Common myeloid progenitor, CD34-positive (primary cell): ENCODE results near the gene CCDC183.
"Not testable (repeated sequence)": the region's sequence is repeated elsewhere in the genome, so short reads cannot be mapped to it uniquely, and the experiment has no call there.

Experiments
- CTCF ChIA-PET: fragments of 350-600 bp; sonication (Branson Sonifier 250); formaldehyde crosslinking; loops from one replicate; lab custom pipeline; 2021; ENCODE audit warnings: antibody characterized with exemption; lab: Charles Lee
- POLR2A ChIA-PET: fragments of 350-600 bp; sonication (Branson Sonifier 250); formaldehyde crosslinking; loops from one replicate; lab custom pipeline; 2021; ENCODE audit warnings: antibody characterized with exemption; lab: Charles Lee
- DNase-seq, 3 donors: peaks; one replicate each; pipeline versions ENCODE4 v3.0.0 to v3.0.0-alpha.2; 2013
- H3K27ac ChIP-seq, 2 experiments: 1 replicate in 1 of 2; 2 replicates in 1 of 2; pipeline ENCODE4 v1.7.0; 2013; ENCODE audit warnings: inconsistent platforms in 2 of 2, low read length in 2 of 2, mild to moderate bottlenecking in 2 of 2, low read depth in 1 of 2, moderate library complexity in 1 of 2; ENCODE audit not compliant: severe bottlenecking in 2 of 2, insufficient read depth in 1 of 2, poor library complexity in 1 of 2
- H3K27me3 ChIP-seq, 5 experiments: replicated peaks in 2 of 5; 1 replicate in 3 of 5; 2 replicates in 2 of 5; pipeline versions ENCODE4 v1.6.1 to v1.7.0; 2013; ENCODE audit warnings: low read length in 4 of 5, mild to moderate bottlenecking in 2 of 5, moderate library complexity in 2 of 5, inconsistent platforms in 1 of 5; ENCODE audit not compliant: insufficient read depth in 5 of 5, control insufficient read depth in 4 of 5
- H3K36me3 ChIP-seq, 4 experiments: 1 replicate in 2 of 4; 2 replicates in 2 of 4; pipeline versions ENCODE4 v1.6.1 to v1.7.0; 2013; ENCODE audit warnings: low read length in 3 of 4, control low read depth in 1 of 4, mild to moderate bottlenecking in 1 of 4; ENCODE audit not compliant: control insufficient read depth in 4 of 4, insufficient read depth in 4 of 4
- H3K4me1 ChIP-seq, 4 experiments: 1 replicate in 3 of 4; 2 replicates in 1 of 4; pipeline versions ENCODE4 v1.6.1 to v1.7.1; 2013; ENCODE audit warnings: low read length in 3 of 4, mild to moderate bottlenecking in 3 of 4, control low read depth in 1 of 4, inconsistent platforms in 1 of 4, moderate library complexity in 1 of 4; ENCODE audit not compliant: control insufficient read depth in 4 of 4, insufficient read depth in 4 of 4; ENCODE audit errors: control extremely low read depth in 1 of 4
- H3K4me3 ChIP-seq, 7 experiments: 1 replicate in 4 of 7; 2 replicates in 3 of 7; pipeline versions ENCODE4 v1.5.1 to v1.7.0; 2013; ENCODE audit warnings: mild to moderate bottlenecking in 7 of 7, low read length in 6 of 7, moderate library complexity in 6 of 7, inconsistent platforms in 2 of 7, low read depth in 2 of 7, control low read depth in 1 of 7; ENCODE audit not compliant: insufficient read depth in 4 of 7, control insufficient read depth in 1 of 7; ENCODE audit errors: extremely low read depth in 1 of 7
- H3K9me3 ChIP-seq, 5 experiments: 1 replicate in 4 of 5; 2 replicates in 1 of 5; pipeline versions ENCODE4 v1.6.1 to v1.7.1; 2013; ENCODE audit warnings: low read length in 4 of 5, mild to moderate bottlenecking in 2 of 5, inconsistent platforms in 1 of 5, low read depth in 1 of 5, moderate library complexity in 1 of 5; ENCODE audit not compliant: control insufficient read depth in 4 of 5, insufficient read depth in 2 of 5; ENCODE audit errors: control extremely low read depth in 1 of 5
- WGBS: methylation state at CpG from one replicate; pipeline ENCODE4 v1.1.5; 2013; ENCODE audit not compliant: insufficient coverage; 5-methylcytosine and 5-hydroxymethylcytosine counted together

CCDC183 gene

DNA sequence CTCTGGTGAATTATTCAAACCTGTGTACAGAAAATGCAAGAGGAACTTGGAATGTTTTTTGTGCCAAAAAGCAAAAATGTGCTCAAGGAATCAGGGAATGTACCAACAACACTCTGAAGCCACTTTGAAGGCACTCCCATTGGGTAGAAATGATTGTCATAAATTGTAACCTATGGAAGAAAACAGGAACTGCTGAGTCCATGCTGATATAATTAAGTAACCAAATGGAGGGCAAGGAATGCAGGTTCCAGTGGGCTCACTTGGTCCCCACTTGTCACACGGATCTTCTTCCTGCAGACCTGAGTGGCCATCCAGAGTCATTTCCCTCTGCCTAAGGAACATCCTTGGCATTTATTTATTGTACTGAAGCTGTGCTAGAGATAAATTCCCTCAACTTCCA, 44.9 kb upstream of the CCDC183 start:
- DNase-seq = no peak
- Histone ChIP-seq H3K27ac (no peak overlapping the region), H3K36me3 (no peaks in the 10 kb centered on the region), H3K4me3 (no peak overlapping the region), H3K9me3 (peaks cover 1 to 25% (median 3%) of the 10 kb centered on the region in 5 experiments), H3K4me1 (peaks cover 0 to 57% (median 34%) of the 10 kb centered on the region in 4 experiments), H3K27me3 (no peaks in the 10 kb centered on the region)
- ChIA-PET CTCF (interaction anchor here (1.0 to 3.4 kb wide), 3 partner anchors 22 to 27 kb away, joined by 4 to 15 read pairs (median 9); no protein-coding TSS in a partner anchor), POLR2A (no interaction called here)
- WGBS = 83% methylated on average over 1 of the region's 1 CpG

DNA sequence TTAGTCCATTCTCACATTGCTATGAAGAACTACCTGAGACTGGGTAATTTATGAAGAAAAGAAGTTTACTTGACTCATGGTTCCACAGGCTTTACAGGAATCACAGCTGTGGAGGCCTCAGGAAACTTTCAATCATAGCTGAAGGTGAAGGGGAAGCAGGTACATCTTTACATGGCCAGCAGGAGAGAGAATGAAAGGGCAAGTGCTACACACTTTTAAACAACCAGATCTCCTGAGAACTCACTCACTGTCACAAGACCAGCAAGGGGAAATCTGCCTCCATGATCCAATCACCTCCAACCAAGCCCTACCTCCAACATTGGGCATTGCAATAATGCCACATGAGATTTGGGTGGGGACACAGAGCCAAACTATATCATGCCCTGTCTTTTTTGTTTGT, 44.3 kb upstream of the CCDC183 start:
- no peak for DNase-seq
- H3K27me3 ChIP-seq = no peaks in the 10 kb centered on the region
- no peak overlapping the region for H3K27ac ChIP-seq
- peaks cover 0 to 52% (median 31%) of the 10 kb centered on the region in 4 experiments for H3K4me1 ChIP-seq
- POLR2A ChIA-PET = no interaction called here
- CTCF ChIA-PET = interaction anchor here (1.0 to 3.4 kb wide), 2 partner anchors 22 to 26 kb away, joined by 4 to 15 read pairs; no protein-coding TSS in a partner anchor
- no peak overlapping the region for H3K4me3 ChIP-seq
- H3K36me3 ChIP-seq = no peaks in the 10 kb centered on the region
- H3K9me3 ChIP-seq = peaks cover 1 to 26% (median 3%) of the 10 kb centered on the region in 5 experiments

DNA sequence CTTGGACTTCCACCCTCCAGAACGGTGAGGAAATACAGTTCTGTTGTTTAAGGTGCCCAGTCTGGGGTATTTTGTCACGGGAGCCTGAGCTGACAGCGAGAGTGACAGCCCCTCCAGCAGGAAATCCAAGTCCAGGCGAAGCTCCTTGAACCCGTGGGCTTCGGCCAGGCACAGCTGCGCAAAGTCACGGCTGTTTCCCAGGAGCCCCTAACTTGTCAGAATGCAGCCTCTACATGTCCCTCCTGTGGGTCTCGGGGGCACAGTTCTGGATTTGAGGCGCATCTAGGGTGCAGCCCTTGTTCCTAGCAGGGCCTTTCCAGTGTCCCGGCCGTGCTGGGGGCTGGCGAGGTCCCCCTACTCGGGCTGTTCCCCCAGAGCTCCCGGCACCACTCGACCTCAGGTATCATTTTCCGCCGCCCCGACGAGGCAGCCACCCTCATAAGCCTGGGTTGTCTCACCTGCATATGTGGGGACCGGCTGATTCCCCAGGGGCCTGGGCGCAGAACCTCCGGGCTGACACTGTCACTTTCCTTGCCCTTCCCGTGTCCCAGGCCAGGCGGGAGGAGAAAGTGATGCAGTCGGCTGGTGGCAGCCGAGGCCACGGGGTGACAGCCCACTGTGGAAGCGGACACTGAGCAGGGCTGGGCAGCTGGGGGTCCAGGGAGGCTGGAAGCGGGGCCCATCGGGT, 42.6 kb upstream of the CCDC183 start:
- no peaks in the 10 kb centered on the region for H3K36me3 ChIP-seq
- no peak overlapping the region for H3K27ac ChIP-seq
- peaks cover 0 to 35% (median 22%) of the 10 kb centered on the region in 4 experiments for H3K4me1 ChIP-seq
- DNase-seq = no peak
- no peak overlapping the region for H3K4me3 ChIP-seq
- ChIA-PET CTCF (interaction anchor here (1.0 to 3.2 kb wide), 4 partner anchors 10 to 25 kb away, joined by 4 to 11 read pairs (median 5); no protein-coding TSS in a partner anchor), POLR2A (interaction anchor here (1.0 kb wide), 1 partner anchor 25 kb away, joined by 6 read pairs; no protein-coding TSS in a partner anchor)
- WGBS = 93% methylated on average over 31 of the region's 31 CpGs
- peaks cover 1 to 26% (median 3%) of the 10 kb centered on the region in 5 experiments for H3K9me3 ChIP-seq
- H3K27me3 ChIP-seq = no peaks in the 10 kb centered on the region

GRCh38 chr9:136754059-136754572, 42.0 kb upstream of the CCDC183 start:
- Histone ChIP-seq H3K4me3 (no peak overlapping the region), H3K27ac (no peak overlapping the region), H3K27me3 (no peaks in the 10 kb centered on the region), H3K4me1 (peaks cover 0 to 29% (median 16%) of the 10 kb centered on the region in 4 experiments), H3K9me3 (peaks cover 1 to 26% (median 3%) of the 10 kb centered on the region in 5 experiments), H3K36me3 (no peaks in the 10 kb centered on the region)
- CTCF ChIA-PET = interaction anchor here (0.9 to 3.2 kb wide), 8 partner anchors 9 to 31 kb away, joined by 3 to 11 read pairs (median 4); no protein-coding TSS in a partner anchor
- WGBS = 44% methylated on average over 12 of the region's 17 CpGs
- peak in 2 of 3 donors; percentile 74 to 85 for DNase-seq
- POLR2A ChIA-PET = interaction anchor here (1.0 kb wide), 1 partner anchor 26 kb away, joined by 6 read pairs; no protein-coding TSS in a partner anchor

- Histone ChIP-seq H3K27me3 (no peaks in the 10 kb centered on the region), H3K4me3 (no peak overlapping the region), H3K9me3 (peaks cover 1 to 26% (median 3%) of the 10 kb centered on the region in 5 experiments), H3K4me1 (peaks cover 0 to 23% (median 10%) of the 10 kb centered on the region in 4 experiments), H3K27ac (no peak overlapping the region), H3K36me3 (no peaks in the 10 kb centered on the region)
- no peak for DNase-seq
- POLR2A ChIA-PET = interaction anchor here (1.0 kb wide), 1 partner anchor 26 kb away, joined by 6 read pairs; no protein-coding TSS in a partner anchor
- WGBS = 92% methylated on average over 20 of the region's 24 CpGs
- CTCF ChIA-PET = interaction anchor here (0.9 to 3.2 kb wide), 8 partner anchors 9 to 31 kb away, joined by 3 to 11 read pairs (median 4); no protein-coding TSS in a partner anchor
Observed at GRCh38 chr9:136754626-136755301, 41.4 kb upstream of the CCDC183 start.

GRCh38 chr9:136755302-136756133, 40.6 kb upstream of the CCDC183 start:
- H3K4me3 ChIP-seq, H3K27me3 ChIP-seq, H3K36me3 ChIP-seq, H3K27ac ChIP-seq, POLR2A ChIA-PET, DNase-seq: not testable (repeated sequence)
- WGBS = 98% methylated on average over 22 of the region's 22 CpGs
- Histone ChIP-seq H3K4me1 (peaks cover 0 to 18% (median 8%) of the 10 kb centered on the region in 4 experiments), H3K9me3 (peaks cover 1 to 26% (median 3%) of the 10 kb centered on the region in 5 experiments)
- CTCF ChIA-PET = interaction anchor here (0.9 to 3.2 kb wide), 7 partner anchors 8 to 30 kb away, joined by 3 to 11 read pairs (median 3); no protein-coding TSS in a partner anchor
